Ovary (tissue), 9 donors: ENCODE data around the gene ST7. TPM values are rescaled to one million over a fixed set of nuclear protein-coding genes. Genes with fewer than 3 reads are reported as not detected.

ENCODE experiments used
- DNase-seq, 5 donors: peaks; one replicate each; pipeline ENCODE4 v3.0.0-alpha.2; 2019 to 2020
- H3K27ac ChIP-seq, 2 donors: fragments of 200-600 bp; one replicate each; pipeline versions ENCODE4 v1.5.1 to v1.8.0; 2019 to 2022
- H3K27me3 ChIP-seq: fragments of 200-600 bp; one replicate; pipeline ENCODE4 v1.8.0; 2022
- H3K36me3 ChIP-seq: fragments of 200-600 bp; sonication (generic); one replicate; pipeline ENCODE4 v1.5.1; 2019
- H3K4me1 ChIP-seq: one replicate; pipeline ENCODE4 v1.8.1; 2013; ENCODE audit warnings: mild to moderate bottlenecking, moderate library complexity; ENCODE audit not compliant: insufficient read depth
- H3K4me3 ChIP-seq: fragments of 200-600 bp; sonication (generic); one replicate; pipeline ENCODE4 v1.5.1; 2017
- H3K9me3 ChIP-seq, 2 donors: fragments of 200-600 bp in 1 of 2; sonication (generic) in 1 of 2; one replicate each; pipeline versions ENCODE4 v1.5.1 to v1.8.1; 2013 to 2019; ENCODE audit warnings: mild to moderate bottlenecking in 1 of 2, moderate library complexity in 1 of 2
- CTCF ChIP-seq, 3 donors: fragments of 450-650 bp in 2 of 3; fragments of 200-600 bp in 1 of 3; IDR thresholded peaks; one replicate each; pipeline versions ENCODE4 v1.5.1 to v1.8.0; 2016 to 2022; ENCODE audit warnings: antibody characterized with exemption in 3 of 3, mild to moderate bottlenecking in 1 of 3
- EP300 ChIP-seq: sonication (generic); formaldehyde crosslinking; IDR thresholded peaks from one replicate; pipeline ENCODE4 v1.6.1; 2017; ENCODE audit warnings: antibody characterized with exemption
- POLR2A ChIP-seq: fragments of 450-650 bp; IDR thresholded peaks from one replicate; pipeline ENCODE4 v1.6.1; 2017; ENCODE audit warnings: antibody characterized with exemption, mild to moderate bottlenecking, moderate library complexity
- WGBS, 3 donors: extraction: QIAGEN DNeasy Blood & Tissue Kit in 1 of 3; methylation state at CpG; one replicate each; pipeline versions ENCODE4 v1.1.5 to v1.1.7; 2013 to 2017; 5-methylcytosine and 5-hydroxymethylcytosine counted together
- intact Hi-C, 4 donors: fragments of 100-400 bp; cut with DNase I; formaldehyde crosslinking; loops; one replicate each; pipeline versions ENCODE4 v1.11.0 to v1.15.1; 2022 to 2023
- polyA plus RNA-seq, 2 donors: library from polyadenylated mRNA; stranded (reverse); fragments of 200-250 nt in 1 of 2; fragments of 350-450 nt in 1 of 2; fragmentation: Illumina TruSeq in 1 of 2; extraction: RNeasy Lipid Tissue Mini Kit (QIAGEN cat#74804) in 1 of 2; gene quantifications; one replicate each; pipeline ENCODE4 v1.2.3, GENCODE V29; 2013 to 2014
- total RNA-seq, 7 donors: library from RNA; depleted of rRNA in 2 of 7; stranded (reverse); fragments of >200 nt in 2 of 7; fragmentation: NEBNext Ultra II Directional in 3 of 7; extraction: Animal tissue kit (Norgen Biotek cat#: 25700) in 3 of 7; gene quantifications; one replicate each; pipeline versions ENCODE4 v1.1.0 to v1.2.4, GENCODE V29; 2016 to 2023
- donor health status: DM: no; HTN: no; CAD: no; lungs with moderate emphysema.
- donor health status: DM: no; HTN: no; CAD: no.
- donor health status: Bipolar disorder and iron deficiency.
- donor health status: DM: yes; HTN: yes; CAD: no.
- donor health status: DM: no; HTN: no; CAD: no.
- donor health status: DM: yes; HTN: yes; CAD: no.

Gene ST7
- total and polyA plus RNA-seq, 9 donors, result 14.1 to 37.7 (median 18.8) TPM

- no peaks in the 10 kb centered on the region for H3K4me1 ChIP-seq
- DNase-seq, result no peak
- no peaks in the 10 kb centered on the region for H3K27me3 ChIP-seq
- WGBS, 3 donors, result 74 to 88% (median 85%) methylated on average over 1 of the region's 1 CpG
- H3K4me3 ChIP-seq, result no peak overlapping the region
- TF ChIP-seq CTCF (IDR thresholded peaks at IDR 0.05) (no peak), POLR2A (no peak), EP300 (no peak)
- H3K9me3 ChIP-seq, result no peaks in the 10 kb centered on the region
- H3K27ac ChIP-seq, result no peak overlapping the region
- H3K36me3 ChIP-seq, result no peaks in the 10 kb centered on the region
- intact Hi-C loops, result no loop called here
These were observed 249.9 kb downstream of the ST7 start for GRCh38 chr7:117203205-117203604.

- H3K9me3 ChIP-seq, result no peaks in the 10 kb centered on the region
- WGBS, 3 donors, result 60 to 73% (median 69%) methylated on average over 2 of the region's 2 CpGs
- no peaks in the 10 kb centered on the region for H3K4me1 ChIP-seq
- H3K36me3 ChIP-seq, result no peaks in the 10 kb centered on the region
- TF ChIP-seq POLR2A, result no peak
- no peak for TF ChIP-seq CTCF (IDR thresholded peaks at IDR 0.05)
- no peak for TF ChIP-seq EP300
- H3K4me3 ChIP-seq, result no peak overlapping the region
- H3K27me3 ChIP-seq, result no peaks in the 10 kb centered on the region
- no peak overlapping the region for H3K27ac ChIP-seq
- DNase-seq, result no peak
- intact Hi-C loops, result no loop called here
These were observed 252.6 kb downstream of the ST7 start for GRCh38 chr7:117205873-117206272.

GRCh38 chr7:117208257-117208656, 255.0 kb downstream of the ST7 start:
- Histone ChIP-seq H3K27me3 (no peaks in the 10 kb centered on the region), H3K36me3 (no peaks in the 10 kb centered on the region), H3K9me3 (no peaks in the 10 kb centered on the region), H3K4me3 (no peak overlapping the region), H3K27ac (no peak overlapping the region), H3K4me1 (no peaks in the 10 kb centered on the region)
- TF ChIP-seq EP300 (no peak), CTCF (IDR thresholded peaks at IDR 0.05) (no peak), POLR2A (no peak)
- intact Hi-C loops, result no loop called here
- no peak for DNase-seq
- WGBS, 3 donors, result 91 to 92% (median 92%) methylated on average over 4 of the region's 4 CpGs

GRCh38 chr7:117210397-117210796, 257.1 kb downstream of the ST7 start:
- intact Hi-C loops, result no loop called here
- WGBS, 3 donors, result 93 to 97% (median 95%) methylated on average over 4 of the region's 4 CpGs

More at GRCh38 chr7:117210397-117210796, 257.1 kb downstream of the ST7 start:
- no peak for DNase-seq
- Histone ChIP-seq H3K27ac (no peak overlapping the region), H3K9me3 (no peaks in the 10 kb centered on the region), H3K36me3 (no peaks in the 10 kb centered on the region), H3K27me3 (no peaks in the 10 kb centered on the region), H3K4me3 (no peak overlapping the region), H3K4me1 (no peaks in the 10 kb centered on the region)
- TF ChIP-seq POLR2A (no peak), EP300 (no peak), CTCF (IDR thresholded peaks at IDR 0.05) (no peak)
